ENCODE data around the gene NAXE. TPM values are rescaled to one million over a fixed set of nuclear protein-coding genes. Genes with fewer than 3 reads are reported as not detected.
A peak's percentile ranks its signal among the peaks of the same experiment; 100 is the strongest.

Gene NAXE
- total RNA-seq, 1 experiment from 2014 or later = 261 TPM

GRCh38 chr1:156642265-156643048 lies 50.9 kb downstream of the NAXE start:
- Histone ChIP-seq H3K27me3 (ENCODE audit: low read length) (peaks cover 31% of the 10 kb centered on the region), H2AFZ (ENCODE audit: low read length) (no peak overlapping the region), H4K20me1 (ENCODE audit: low read length) (no peaks in the 10 kb centered on the region), H3F3A (ENCODE audit: low read length, unreplicated experiment) (no peaks in the 10 kb centered on the region), H3K27ac (ENCODE audit: low read length) (no peak overlapping the region), H3K4me2 (ENCODE audit: low read length) (no peak overlapping the region), H3K9me3 (ENCODE audit: low read length) (no peaks in the 10 kb centered on the region), H3K4me3 (ENCODE audit: low read length) (no peak overlapping the region), H3K4me1 (ENCODE audit: insufficient read depth, low read length) (peaks cover 15% of the 10 kb centered on the region), H3K9ac (ENCODE audit: low read length) (no peak overlapping the region), H3K79me2 (ENCODE audit: low read length) (no peaks in the 10 kb centered on the region), H3K9me2 (replicated peaks; ENCODE audit: low read length) (no peaks in the 10 kb centered on the region), H3K36me3 (ENCODE audit: low read depth, low read length) (no peaks in the 10 kb centered on the region)
- ChIA-PET CTCF (no interaction called here), POLR2A (ENCODE audit: unreplicated experiment) (no interaction called here)
- intact Hi-C loops (cut with micrococcal nuclease) = no loop called here
- ATAC-seq (no peak), DNase-seq (no peak)
- TF ChIP-seq, protein P1, sequence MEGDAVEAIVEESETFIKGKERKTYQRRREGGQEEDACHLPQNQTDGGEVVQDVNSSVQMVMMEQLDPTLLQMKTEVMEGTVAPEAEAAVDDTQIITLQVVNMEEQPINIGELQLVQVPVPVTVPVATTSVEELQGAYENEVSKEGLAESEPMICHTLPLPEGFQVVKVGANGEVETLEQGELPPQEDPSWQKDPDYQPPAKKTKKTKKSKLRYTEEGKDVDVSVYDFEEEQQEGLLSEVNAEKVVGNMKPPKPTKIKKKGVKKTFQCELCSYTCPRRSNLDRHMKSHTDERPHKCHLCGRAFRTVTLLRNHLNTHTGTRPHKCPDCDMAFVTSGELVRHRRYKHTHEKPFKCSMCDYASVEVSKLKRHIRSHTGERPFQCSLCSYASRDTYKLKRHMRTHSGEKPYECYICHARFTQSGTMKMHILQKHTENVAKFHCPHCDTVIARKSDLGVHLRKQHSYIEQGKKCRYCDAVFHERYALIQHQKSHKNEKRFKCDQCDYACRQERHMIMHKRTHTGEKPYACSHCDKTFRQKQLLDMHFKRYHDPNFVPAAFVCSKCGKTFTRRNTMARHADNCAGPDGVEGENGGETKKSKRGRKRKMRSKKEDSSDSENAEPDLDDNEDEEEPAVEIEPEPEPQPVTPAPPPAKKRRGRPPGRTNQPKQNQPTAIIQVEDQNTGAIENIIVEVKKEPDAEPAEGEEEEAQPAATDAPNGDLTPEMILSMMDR (conservative IDR thresholded peaks at IDR 0.05; ENCODE audit: low read depth, low read length) = no peak
- TF ChIP-seq EZH2phosphoT487 (IDR thresholded peaks at IDR 0.05; ENCODE audit: borderline replicate concordance, low read length) = 0 out of 2 replicates have a peak, but pooled peaks have one; percentile 26
- no peak for TF ChIP-seq EZH2 (IDR thresholded peaks at IDR 0.05; ENCODE audit: low read length, unreplicated experiment)
- no TSS peak for BruUV-seq (replicated peaks)

- Histone ChIP-seq H3K27me3 (ENCODE audit: low read length) (peaks cover 26% of the 10 kb centered on the region), H3K9me3 (ENCODE audit: low read length) (no peaks in the 10 kb centered on the region), H3K4me3 (ENCODE audit: low read length) (no peak overlapping the region), H3K4me1 (ENCODE audit: insufficient read depth, low read length) (peaks cover 15% of the 10 kb centered on the region), H2AFZ (ENCODE audit: low read length) (no peak overlapping the region), H3F3A (ENCODE audit: low read length, unreplicated experiment) (no peaks in the 10 kb centered on the region), H3K9ac (ENCODE audit: low read length) (no peak overlapping the region), H3K9me2 (replicated peaks; ENCODE audit: low read length) (no peaks in the 10 kb centered on the region), H3K36me3 (ENCODE audit: low read depth, low read length) (no peaks in the 10 kb centered on the region), H3K79me2 (ENCODE audit: low read length) (no peaks in the 10 kb centered on the region), H3K4me2 (ENCODE audit: low read length) (no peak overlapping the region), H4K20me1 (ENCODE audit: low read length) (no peaks in the 10 kb centered on the region), H3K27ac (ENCODE audit: low read length) (no peak overlapping the region)
- no peak for ATAC-seq
- CTCF ChIA-PET = no interaction called here
- DNase-seq = no peak
- POLR2A ChIA-PET (ENCODE audit: unreplicated experiment) = no interaction called here
- intact Hi-C loops (cut with micrococcal nuclease) = no loop called here
- no TSS peak for BruUV-seq (replicated peaks)
- TF ChIP-seq, protein P1 (conservative IDR thresholded peaks at IDR 0.05; ENCODE audit: low read depth, low read length) = no peak
- TF ChIP-seq EZH2 (IDR thresholded peaks at IDR 0.05; ENCODE audit: low read length, unreplicated experiment) = no peak
- no peak for TF ChIP-seq EZH2phosphoT487 (IDR thresholded peaks at IDR 0.05; ENCODE audit: borderline replicate concordance, low read length)
Measured at GRCh38 chr1:156643049-156643777, 51.6 kb downstream of the NAXE start.

DNA sequence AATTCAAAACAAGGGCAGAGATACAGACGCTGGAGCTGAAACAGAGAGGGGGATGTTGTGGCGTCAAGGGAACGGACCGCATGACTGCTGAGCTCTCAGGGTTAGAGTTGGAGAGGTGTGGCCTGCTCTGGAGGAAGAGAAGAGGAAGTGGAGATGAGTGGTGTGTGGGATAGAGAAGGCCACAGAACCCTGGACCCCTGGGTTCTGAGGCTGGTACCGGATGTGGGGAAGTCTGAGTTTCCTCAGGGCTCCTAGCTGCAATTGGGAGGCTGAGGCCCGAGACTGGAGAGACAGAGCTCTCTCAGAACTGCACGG lies 52.2 kb downstream of the NAXE start:
- no peak overlapping the region for H3K27ac ChIP-seq (ENCODE audit: low read length)
- no peaks in the 10 kb centered on the region for H3K36me3 ChIP-seq (ENCODE audit: low read depth, low read length)
- no peak overlapping the region for H2AFZ ChIP-seq (ENCODE audit: low read length)
- no peaks in the 10 kb centered on the region for H3K79me2 ChIP-seq (ENCODE audit: low read length)
- peaks cover 21% of the 10 kb centered on the region for H3K27me3 ChIP-seq (ENCODE audit: low read length)
- ChIA-PET POLR2A (ENCODE audit: unreplicated experiment) (no interaction called here), CTCF (no interaction called here)
- intact Hi-C loops (cut with micrococcal nuclease) = no loop called here
- H3K4me1 ChIP-seq (ENCODE audit: insufficient read depth, low read length) = peaks cover 15% of the 10 kb centered on the region
- H3F3A ChIP-seq (ENCODE audit: low read length, unreplicated experiment) = no peaks in the 10 kb centered on the region
- H3K9ac ChIP-seq (ENCODE audit: low read length) = no peak overlapping the region
- no peaks in the 10 kb centered on the region for H3K9me3 ChIP-seq (ENCODE audit: low read length)
- no peaks in the 10 kb centered on the region for H4K20me1 ChIP-seq (ENCODE audit: low read length)
- TF ChIP-seq EZH2 (IDR thresholded peaks at IDR 0.05; ENCODE audit: low read length, unreplicated experiment) (no peak), EZH2phosphoT487 (IDR thresholded peaks at IDR 0.05; ENCODE audit: borderline replicate concordance, low read length) (no peak)
- TF ChIP-seq, protein P1 (conservative IDR thresholded peaks at IDR 0.05; ENCODE audit: low read depth, low read length) = no peak
- H3K4me3 ChIP-seq (ENCODE audit: low read length) = no peak overlapping the region
- DNase-seq (no peak), ATAC-seq (no peak)
- no peak overlapping the region for H3K4me2 ChIP-seq (ENCODE audit: low read length)
- BruUV-seq (replicated peaks) = no TSS peak
- H3K9me2 ChIP-seq (replicated peaks; ENCODE audit: low read length) = no peaks in the 10 kb centered on the region

Data from PC-3 (cell line).